Adrenal gland (tissue), 5 donors: ENCODE data around the gene DUSP22.

Experiments
- POLR2A ChIP-seq, 2 donors: fragments of 450-650 bp; IDR thresholded peaks; one replicate each; pipeline ENCODE4 v1.6.1; 2017; ENCODE audit warnings: antibody characterized with exemption in 2 of 2, mild to moderate bottlenecking in 2 of 2, moderate library complexity in 1 of 2
- TF ChIP-seq, protein P1 (sequence below), 6 experiments: fragments of 450-650 bp in 4 of 6; fragments of 200-600 bp in 2 of 6; sonication (generic) in 1 of 6; IDR thresholded peaks; 1 replicate in 5 of 6; 2 replicates in 1 of 6; pipeline versions ENCODE4 v1.5.1 to v1.8.0; 2016 to 2021; ENCODE audit warnings: antibody characterized with exemption in 6 of 6, mild to moderate bottlenecking in 2 of 6, moderate library complexity in 1 of 6
- donor health status: DM: no; HTN: no; CAD: no.

DNA sequence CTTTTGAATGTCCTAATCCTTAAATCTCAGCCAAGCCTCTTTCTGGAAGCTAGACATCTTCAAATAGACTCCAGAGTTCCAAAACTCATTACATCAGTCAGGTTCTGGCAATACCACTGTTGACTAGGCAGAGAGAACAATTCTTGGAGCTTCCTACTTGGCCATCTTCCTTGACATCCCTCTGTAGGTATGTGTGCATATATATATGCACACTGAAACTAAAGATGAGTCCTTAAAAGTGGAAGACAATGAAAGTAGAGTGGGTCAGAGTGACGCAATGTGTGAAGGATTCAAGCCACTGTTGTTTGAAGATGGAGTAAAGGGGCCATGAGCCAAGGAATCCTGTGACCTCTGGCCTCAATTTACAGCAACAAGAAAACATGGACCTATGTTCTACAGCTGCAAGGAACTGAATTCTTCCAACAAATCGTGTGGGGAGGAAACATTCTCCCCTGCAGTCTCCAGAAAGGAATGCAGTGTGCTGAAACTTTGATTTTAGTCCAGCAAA, 18.7 kb upstream of the DUSP22 start:
- TF ChIP-seq POLR2A (IDR thresholded peaks at IDR 0.05), result no peak
- TF ChIP-seq, protein P1, sequence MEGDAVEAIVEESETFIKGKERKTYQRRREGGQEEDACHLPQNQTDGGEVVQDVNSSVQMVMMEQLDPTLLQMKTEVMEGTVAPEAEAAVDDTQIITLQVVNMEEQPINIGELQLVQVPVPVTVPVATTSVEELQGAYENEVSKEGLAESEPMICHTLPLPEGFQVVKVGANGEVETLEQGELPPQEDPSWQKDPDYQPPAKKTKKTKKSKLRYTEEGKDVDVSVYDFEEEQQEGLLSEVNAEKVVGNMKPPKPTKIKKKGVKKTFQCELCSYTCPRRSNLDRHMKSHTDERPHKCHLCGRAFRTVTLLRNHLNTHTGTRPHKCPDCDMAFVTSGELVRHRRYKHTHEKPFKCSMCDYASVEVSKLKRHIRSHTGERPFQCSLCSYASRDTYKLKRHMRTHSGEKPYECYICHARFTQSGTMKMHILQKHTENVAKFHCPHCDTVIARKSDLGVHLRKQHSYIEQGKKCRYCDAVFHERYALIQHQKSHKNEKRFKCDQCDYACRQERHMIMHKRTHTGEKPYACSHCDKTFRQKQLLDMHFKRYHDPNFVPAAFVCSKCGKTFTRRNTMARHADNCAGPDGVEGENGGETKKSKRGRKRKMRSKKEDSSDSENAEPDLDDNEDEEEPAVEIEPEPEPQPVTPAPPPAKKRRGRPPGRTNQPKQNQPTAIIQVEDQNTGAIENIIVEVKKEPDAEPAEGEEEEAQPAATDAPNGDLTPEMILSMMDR (IDR thresholded peaks at IDR 0.05), result no peak
